K562 (cell line): ENCODE data around the gene EMILIN1. TPM values are rescaled to one million over a fixed set of nuclear protein-coding genes. Genes with fewer than 3 reads are reported as not detected.

Experiments used
- C11orf30 ChIP-seq: fragments of 450-650 bp; IDR thresholded peaks from 2 replicates; pipeline ENCODE4 v1.6.1; 2016; ENCODE audit warnings: low read depth, mild to moderate bottlenecking
- HDAC6 ChIP-seq: IDR thresholded peaks from 2 replicates; pipeline ENCODE4 v1.6.1; 2012; ENCODE audit warnings: low read depth, mild to moderate bottlenecking, control low read depth, inconsistent platforms, low read length, moderate library complexity
- SMARCA4 ChIP-seq: fragments of 450-650 bp; IDR thresholded peaks from 2 replicates; pipeline ENCODE4 v1.6.1; 2016
- SMARCE1 ChIP-seq: fragments of 450-650 bp; IDR thresholded peaks from 2 replicates; pipeline ENCODE4 v1.7.1; 2016; ENCODE audit warnings: mild to moderate bottlenecking
- SRSF7 ChIP-seq: fragments of 200-400 bp; formaldehyde crosslinking; optimal IDR thresholded peaks from 2 replicates; pipeline ENCODE3; 2017; ENCODE audit warnings: mild to moderate bottlenecking, low read depth, low read length
- ZNF830 ChIP-seq: fragments of 250-450 bp; sonication (Bioruptor Pico); IDR thresholded peaks from 2 replicates; pipeline ENCODE4 v1.5.0; 2021; ENCODE audit warnings: mild to moderate bottlenecking
- polyA plus RNA-seq, 8 experiments: library from polyadenylated mRNA; depleted of rRNA in 4 of 8; stranded (reverse) in 5 of 8; unstranded in 3 of 8; fragments of >200 nt; fragmentation: Nextera tagmentation in 2 of 8; fragmentation: Illumina TruSeq in 1 of 8; extraction: Ambion mirVana in 2 of 8; extraction: Trizol in 1 of 8; gene quantifications; 2 replicates each; pipeline versions ENCODE4 v1.2.1 to v1.2.3, GENCODE V29; 2011 to 2014; ENCODE audit warnings: inconsistent platforms in 1 of 8, missing spikeins in 1 of 8
- total RNA-seq, 7 experiments: library from RNA; depleted of rRNA in 6 of 7; stranded (reverse); fragments of >200 nt in 6 of 7; fragmentation: Illumina TruSeq in 2 of 7; extraction: Trizol in 2 of 7; gene quantifications; 2 replicates each; pipeline versions ENCODE4 v1.2.1 to v1.2.3, GENCODE V29; 2011 to 2021; ENCODE audit warnings: low replicate concordance in 1 of 7
- TF ChIP-seq, protein P1 (sequence below): fragments of 150-350 bp; conservative IDR thresholded peaks from 2 replicates; pipeline ENCODE4 v1.6.1; 2014; ENCODE audit warnings: low read length
- TF ChIP-seq, protein P2 (sequence below), 2 experiments: fragments of 450-650 bp; IDR thresholded peaks; 2 replicates each; pipeline ENCODE4 v1.6.1; 2018; ENCODE audit warnings: mild to moderate bottlenecking in 2 of 2, low read depth in 1 of 2; ENCODE audit not compliant: partially characterized antibody in 2 of 2
- TF ChIP-seq, protein P3 (sequence below): fragments of 450-650 bp; IDR thresholded peaks from 2 replicates; pipeline ENCODE4 v1.6.1; 2016; ENCODE audit warnings: mild to moderate bottlenecking
- TF ChIP-seq, protein P4 (sequence below): sonication (generic); formaldehyde crosslinking; IDR thresholded peaks from 2 replicates; pipeline ENCODE4 v1.8.0; 2022; ENCODE audit warnings: mild to moderate bottlenecking, missing genetic modification reagents, borderline replicate concordance

Gene EMILIN1
- total and polyA plus RNA-seq, 9 of the 15 experiments (the other 6 are each of a cell fraction or from before 2014, with no cell fraction given): 0.04 to 2.7 (median 0.54) TPM; not detected in 2

DNA sequence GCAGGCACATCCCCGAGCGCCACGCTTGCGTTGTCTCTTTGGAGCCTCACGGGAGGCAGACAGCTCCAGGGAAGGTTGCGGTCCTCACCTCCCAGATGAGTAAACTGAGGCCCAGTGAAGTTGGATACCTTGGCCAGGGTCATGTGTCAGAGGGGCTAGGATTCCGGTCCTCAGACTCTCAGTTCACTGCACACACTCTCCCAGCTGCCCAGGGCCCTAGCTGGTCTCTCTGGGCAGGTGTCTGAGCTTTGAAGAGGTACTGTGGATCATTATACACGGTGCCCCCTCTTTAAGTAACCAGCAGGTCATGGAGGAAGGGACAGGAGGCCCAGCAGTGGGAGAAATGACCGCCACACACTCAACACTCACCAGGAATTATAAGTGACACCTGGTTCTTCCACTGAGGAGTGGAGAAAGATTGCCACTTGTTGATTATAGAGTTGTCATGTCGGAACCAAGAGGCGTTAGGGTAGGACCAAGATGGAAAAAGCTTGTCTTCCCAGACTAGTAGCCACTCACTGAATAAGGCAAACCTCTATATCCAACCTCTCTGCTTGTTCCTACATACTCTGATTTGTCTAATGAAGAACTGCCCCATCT is 45.1 kb upstream of the EMILIN1 start (continued):
- TF ChIP-seq, protein P1, sequence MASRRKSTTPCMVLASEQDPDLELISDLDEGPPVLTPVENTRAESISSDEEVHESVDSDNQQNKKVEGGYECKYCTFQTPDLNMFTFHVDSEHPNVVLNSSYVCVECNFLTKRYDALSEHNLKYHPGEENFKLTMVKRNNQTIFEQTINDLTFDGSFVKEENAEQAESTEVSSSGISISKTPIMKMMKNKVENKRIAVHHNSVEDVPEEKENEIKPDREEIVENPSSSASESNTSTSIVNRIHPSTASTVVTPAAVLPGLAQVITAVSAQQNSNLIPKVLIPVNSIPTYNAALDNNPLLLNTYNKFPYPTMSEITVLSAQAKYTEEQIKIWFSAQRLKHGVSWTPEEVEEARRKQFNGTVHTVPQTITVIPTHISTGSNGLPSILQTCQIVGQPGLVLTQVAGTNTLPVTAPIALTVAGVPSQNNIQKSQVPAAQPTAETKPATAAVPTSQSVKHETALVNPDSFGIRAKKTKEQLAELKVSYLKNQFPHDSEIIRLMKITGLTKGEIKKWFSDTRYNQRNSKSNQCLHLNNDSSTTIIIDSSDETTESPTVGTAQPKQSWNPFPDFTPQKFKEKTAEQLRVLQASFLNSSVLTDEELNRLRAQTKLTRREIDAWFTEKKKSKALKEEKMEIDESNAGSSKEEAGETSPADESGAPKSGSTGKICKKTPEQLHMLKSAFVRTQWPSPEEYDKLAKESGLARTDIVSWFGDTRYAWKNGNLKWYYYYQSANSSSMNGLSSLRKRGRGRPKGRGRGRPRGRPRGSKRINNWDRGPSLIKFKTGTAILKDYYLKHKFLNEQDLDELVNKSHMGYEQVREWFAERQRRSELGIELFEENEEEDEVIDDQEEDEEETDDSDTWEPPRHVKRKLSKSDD: no peak
- TF ChIP-seq C11orf30 (no peak), SMARCE1 (no peak), SRSF7 (no peak), SMARCA4 (no peak), ZNF830 (CRISPR knock-in tag) (no peak), HDAC6 (no peak)
- TF ChIP-seq, protein P2, sequence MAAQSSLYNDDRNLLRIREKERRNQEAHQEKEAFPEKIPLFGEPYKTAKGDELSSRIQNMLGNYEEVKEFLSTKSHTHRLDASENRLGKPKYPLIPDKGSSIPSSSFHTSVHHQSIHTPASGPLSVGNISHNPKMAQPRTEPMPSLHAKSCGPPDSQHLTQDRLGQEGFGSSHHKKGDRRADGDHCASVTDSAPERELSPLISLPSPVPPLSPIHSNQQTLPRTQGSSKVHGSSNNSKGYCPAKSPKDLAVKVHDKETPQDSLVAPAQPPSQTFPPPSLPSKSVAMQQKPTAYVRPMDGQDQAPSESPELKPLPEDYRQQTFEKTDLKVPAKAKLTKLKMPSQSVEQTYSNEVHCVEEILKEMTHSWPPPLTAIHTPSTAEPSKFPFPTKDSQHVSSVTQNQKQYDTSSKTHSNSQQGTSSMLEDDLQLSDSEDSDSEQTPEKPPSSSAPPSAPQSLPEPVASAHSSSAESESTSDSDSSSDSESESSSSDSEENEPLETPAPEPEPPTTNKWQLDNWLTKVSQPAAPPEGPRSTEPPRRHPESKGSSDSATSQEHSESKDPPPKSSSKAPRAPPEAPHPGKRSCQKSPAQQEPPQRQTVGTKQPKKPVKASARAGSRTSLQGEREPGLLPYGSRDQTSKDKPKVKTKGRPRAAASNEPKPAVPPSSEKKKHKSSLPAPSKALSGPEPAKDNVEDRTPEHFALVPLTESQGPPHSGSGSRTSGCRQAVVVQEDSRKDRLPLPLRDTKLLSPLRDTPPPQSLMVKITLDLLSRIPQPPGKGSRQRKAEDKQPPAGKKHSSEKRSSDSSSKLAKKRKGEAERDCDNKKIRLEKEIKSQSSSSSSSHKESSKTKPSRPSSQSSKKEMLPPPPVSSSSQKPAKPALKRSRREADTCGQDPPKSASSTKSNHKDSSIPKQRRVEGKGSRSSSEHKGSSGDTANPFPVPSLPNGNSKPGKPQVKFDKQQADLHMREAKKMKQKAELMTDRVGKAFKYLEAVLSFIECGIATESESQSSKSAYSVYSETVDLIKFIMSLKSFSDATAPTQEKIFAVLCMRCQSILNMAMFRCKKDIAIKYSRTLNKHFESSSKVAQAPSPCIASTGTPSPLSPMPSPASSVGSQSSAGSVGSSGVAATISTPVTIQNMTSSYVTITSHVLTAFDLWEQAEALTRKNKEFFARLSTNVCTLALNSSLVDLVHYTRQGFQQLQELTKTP (IDR thresholded peaks at IDR 0.05; ENCODE audit: low read depth in 1 of 2, partially characterized antibody in 2 of 2): no peak
- TF ChIP-seq, protein P3, sequence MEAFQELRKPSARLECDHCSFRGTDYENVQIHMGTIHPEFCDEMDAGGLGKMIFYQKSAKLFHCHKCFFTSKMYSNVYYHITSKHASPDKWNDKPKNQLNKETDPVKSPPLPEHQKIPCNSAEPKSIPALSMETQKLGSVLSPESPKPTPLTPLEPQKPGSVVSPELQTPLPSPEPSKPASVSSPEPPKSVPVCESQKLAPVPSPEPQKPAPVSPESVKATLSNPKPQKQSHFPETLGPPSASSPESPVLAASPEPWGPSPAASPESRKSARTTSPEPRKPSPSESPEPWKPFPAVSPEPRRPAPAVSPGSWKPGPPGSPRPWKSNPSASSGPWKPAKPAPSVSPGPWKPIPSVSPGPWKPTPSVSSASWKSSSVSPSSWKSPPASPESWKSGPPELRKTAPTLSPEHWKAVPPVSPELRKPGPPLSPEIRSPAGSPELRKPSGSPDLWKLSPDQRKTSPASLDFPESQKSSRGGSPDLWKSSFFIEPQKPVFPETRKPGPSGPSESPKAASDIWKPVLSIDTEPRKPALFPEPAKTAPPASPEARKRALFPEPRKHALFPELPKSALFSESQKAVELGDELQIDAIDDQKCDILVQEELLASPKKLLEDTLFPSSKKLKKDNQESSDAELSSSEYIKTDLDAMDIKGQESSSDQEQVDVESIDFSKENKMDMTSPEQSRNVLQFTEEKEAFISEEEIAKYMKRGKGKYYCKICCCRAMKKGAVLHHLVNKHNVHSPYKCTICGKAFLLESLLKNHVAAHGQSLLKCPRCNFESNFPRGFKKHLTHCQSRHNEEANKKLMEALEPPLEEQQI: no peak
- TF ChIP-seq, protein P4, sequence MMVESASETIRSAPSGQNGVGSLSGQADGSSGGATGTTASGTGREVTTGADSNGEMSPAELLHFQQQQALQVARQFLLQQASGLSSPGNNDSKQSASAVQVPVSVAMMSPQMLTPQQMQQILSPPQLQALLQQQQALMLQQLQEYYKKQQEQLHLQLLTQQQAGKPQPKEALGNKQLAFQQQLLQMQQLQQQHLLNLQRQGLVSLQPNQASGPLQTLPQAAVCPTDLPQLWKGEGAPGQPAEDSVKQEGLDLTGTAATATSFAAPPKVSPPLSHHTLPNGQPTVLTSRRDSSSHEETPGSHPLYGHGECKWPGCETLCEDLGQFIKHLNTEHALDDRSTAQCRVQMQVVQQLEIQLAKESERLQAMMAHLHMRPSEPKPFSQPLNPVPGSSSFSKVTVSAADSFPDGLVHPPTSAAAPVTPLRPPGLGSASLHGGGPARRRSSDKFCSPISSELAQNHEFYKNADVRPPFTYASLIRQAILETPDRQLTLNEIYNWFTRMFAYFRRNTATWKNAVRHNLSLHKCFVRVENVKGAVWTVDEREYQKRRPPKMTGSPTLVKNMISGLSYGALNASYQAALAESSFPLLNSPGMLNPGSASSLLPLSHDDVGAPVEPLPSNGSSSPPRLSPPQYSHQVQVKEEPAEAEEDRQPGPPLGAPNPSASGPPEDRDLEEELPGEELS (CRISPR knock-in tag): 0 out of 2 replicates have a peak, but pooled peaks have one; percentile 33
